Choroid plexus epithelial cell (primary cell): ENCODE measurements around the gene C1GALT1.

Experiments
- DNase-seq: peaks from one replicate; pipeline ENCODE4 v3.0.0-alpha.2; 2010; ENCODE audit warnings: low read depth
- H3K4me3 ChIP-seq: 2 replicates; pipeline ENCODE4 v1.5.1; 2011; ENCODE audit warnings: low read depth, mild to moderate bottlenecking, control low read depth, low read length, moderate library complexity
- TF ChIP-seq, protein P1 (sequence below): conservative IDR thresholded peaks from 2 replicates; pipeline ENCODE4 v1.5.1; 2011; ENCODE audit warnings: low read depth, mild to moderate bottlenecking, control low read depth, inconsistent platforms, low read length, moderate library complexity

Gene C1GALT1

DNA sequence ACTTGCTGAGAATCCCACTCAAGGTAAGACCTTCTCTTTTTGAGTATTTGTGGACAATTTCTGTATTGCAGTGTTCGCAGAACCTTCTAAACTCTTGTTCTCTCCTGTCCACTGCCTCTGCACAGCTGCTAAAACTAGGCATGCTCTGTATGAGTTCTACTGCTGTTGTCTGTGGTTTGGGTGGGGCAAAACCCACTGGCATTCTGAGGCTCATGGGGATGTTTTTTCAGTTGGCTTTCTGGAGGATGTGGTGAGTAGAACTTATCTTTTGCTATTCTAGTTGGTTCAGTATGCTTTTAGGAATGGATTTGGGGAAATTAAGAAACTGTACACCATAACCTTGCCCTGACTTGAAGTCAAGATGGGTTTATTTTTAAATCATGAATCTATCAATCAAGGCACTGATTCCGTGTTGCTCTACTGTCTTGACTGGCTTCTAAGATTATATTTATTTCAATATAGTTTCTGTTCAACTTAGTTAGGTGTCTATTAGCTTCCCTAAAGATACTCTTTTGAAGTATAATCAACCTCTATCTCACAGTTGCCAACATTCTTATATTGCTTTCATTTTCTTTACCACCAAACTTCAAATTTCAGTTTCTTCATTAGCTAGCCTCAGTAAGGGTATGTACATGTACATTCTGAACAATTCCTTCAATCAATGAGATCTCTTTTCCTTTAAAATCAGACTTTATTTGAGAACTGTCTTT lies 25.0 kb upstream of the C1GALT1 start:
- H3K4me3 ChIP-seq: no peak overlapping the region
- DNase-seq: peak; percentile 82
- TF ChIP-seq, protein P1, sequence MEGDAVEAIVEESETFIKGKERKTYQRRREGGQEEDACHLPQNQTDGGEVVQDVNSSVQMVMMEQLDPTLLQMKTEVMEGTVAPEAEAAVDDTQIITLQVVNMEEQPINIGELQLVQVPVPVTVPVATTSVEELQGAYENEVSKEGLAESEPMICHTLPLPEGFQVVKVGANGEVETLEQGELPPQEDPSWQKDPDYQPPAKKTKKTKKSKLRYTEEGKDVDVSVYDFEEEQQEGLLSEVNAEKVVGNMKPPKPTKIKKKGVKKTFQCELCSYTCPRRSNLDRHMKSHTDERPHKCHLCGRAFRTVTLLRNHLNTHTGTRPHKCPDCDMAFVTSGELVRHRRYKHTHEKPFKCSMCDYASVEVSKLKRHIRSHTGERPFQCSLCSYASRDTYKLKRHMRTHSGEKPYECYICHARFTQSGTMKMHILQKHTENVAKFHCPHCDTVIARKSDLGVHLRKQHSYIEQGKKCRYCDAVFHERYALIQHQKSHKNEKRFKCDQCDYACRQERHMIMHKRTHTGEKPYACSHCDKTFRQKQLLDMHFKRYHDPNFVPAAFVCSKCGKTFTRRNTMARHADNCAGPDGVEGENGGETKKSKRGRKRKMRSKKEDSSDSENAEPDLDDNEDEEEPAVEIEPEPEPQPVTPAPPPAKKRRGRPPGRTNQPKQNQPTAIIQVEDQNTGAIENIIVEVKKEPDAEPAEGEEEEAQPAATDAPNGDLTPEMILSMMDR: no peak

DNA sequence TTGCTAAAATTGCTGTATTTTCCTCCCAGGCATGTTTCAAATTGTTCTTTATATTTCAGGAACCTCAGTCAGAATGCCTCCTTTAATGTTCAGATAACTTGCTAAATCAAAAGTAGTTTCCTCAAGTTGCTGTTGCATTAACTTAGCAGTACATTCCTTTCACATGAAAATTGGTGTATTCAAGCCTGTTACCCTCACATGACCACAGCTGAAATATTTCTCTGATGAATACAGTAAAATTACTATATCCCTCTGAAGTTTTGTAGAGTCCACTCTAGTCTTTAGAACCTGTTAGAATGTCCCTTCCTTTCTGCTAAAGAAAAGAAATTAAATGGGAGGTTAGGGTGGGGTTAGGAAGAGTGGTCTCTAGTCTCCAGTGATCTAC lies 24.5 kb upstream of the C1GALT1 start:
- TF ChIP-seq, protein P1: no peak
- peak; percentile 81 for DNase-seq
- H3K4me3 ChIP-seq: no peak overlapping the region

DNA sequence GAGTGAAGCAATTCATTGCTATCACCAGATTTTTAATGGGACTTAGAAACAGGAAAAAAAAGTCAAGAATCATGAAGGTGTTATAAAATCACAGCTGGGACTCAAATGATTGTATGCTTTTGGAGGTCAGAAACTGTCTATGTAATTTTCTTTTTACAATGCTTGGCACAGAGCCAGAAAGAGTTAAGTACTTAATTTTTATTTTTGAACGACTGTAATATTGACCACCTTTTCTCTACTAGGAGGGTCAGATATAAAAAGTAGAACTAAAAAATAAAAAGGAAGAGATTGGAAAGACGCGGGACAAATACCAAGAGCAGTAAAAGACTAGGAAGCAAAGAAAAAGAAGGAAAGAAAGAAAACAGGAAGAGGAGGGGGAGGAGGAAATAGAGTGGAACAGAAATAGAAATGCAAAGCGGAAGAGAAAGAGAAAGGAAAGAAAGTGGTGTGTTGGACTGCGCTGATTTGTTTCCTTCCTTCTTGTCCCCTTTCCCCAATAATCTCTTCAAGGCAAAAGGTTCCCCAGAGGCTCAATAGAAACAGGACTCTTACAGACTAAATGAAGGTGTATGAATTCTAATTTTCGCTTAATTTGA lies 23.2 kb upstream of the C1GALT1 start:
- H3K4me3 ChIP-seq: no peak overlapping the region
- TF ChIP-seq, protein P1: no peak
- no peak for DNase-seq

DNA sequence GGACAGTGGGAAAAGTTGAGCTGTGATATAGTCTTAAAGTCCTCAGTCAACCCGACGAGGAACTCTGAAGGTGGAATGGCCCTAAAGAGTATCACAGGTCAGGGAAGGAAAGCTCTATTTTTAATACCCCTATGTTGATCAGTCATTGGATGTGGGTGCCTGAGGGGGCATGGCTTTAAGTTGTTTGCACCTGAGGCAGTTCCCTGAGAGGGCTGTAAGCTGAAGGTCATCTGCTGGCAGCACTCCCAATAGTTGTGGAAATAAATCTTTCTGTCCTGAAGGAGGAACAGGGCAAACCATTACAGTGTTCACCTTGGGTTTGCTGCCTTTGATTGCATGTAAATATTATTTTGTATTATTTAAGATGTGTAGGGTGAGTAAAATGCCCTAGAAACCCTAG lies 17.8 kb upstream of the C1GALT1 start:
- no peak overlapping the region for H3K4me3 ChIP-seq
- no peak for DNase-seq
- TF ChIP-seq, protein P1: no peak

DNA sequence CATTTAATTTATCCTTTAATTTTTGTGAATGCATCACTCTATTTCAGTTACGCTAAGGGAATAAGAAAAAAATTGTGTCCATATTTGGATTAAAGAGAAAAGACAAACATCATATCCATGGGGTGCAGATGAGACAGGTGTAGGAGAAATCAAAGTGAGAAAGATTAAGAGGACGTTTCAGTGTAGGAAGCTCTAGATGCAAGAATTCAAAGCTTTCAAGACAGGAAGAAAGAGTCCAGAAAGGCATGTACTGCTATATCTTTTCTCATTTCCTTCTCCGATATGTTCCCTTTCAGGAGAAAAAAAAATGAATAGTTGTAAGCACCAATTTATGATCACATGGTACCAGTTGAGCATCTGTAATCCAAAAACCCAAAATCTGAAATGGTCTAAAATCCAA lies 17.0 kb upstream of the C1GALT1 start:
- H3K4me3 ChIP-seq: no peak overlapping the region
- DNase-seq: no peak
- TF ChIP-seq, protein P1: no peak

DNA sequence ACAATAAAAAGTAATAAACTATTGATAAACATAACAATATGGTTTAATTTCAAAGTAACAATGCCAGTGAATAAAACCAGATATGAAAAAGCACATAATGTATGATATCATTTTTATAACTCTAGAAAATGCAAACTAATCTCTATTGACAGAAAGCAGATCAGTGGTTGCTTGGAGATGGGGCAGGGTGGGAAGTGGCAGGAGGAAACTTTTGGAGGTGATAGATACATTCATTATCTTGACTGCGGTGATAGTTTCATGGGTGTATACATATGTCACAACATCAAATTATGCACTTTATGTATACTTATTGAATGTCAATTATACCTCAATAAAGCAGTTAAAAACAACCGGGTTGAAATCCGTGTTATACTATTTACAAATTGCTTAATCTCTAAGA lies 16.0 kb upstream of the C1GALT1 start:
- no peak overlapping the region for H3K4me3 ChIP-seq
- TF ChIP-seq, protein P1: no peak
- no peak for DNase-seq

DNA sequence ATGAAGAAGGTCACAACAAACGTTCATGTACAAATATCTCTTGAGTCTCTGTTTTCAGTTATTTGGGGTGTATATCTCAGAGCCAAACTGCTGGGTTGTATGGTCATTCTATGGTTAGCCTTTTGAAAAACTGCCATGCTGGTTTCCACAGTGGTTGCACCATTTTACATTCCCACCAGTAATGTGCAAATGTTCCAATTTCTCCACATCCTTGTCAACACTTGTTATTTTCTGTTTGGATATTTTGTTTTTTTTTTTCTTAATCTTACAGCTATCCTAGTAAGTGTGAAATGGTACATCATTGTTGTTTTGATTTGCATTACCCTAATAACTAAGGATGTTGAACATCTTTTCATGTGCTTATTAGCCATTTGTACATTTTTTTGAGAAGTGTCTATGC lies 13.0 kb upstream of the C1GALT1 start:
- DNase-seq: no peak
- no peak overlapping the region for H3K4me3 ChIP-seq
- TF ChIP-seq, protein P1: no peak
